GM19328 (cell line): ENCODE data around the gene MUC2.

Source experiments
- ATAC-seq: cut with Tn5 transposase; IDR thresholded peaks from one replicate; pipeline ENCODE4 v1.9.1; 2021; ENCODE audit warnings: mild to moderate bottlenecking, moderate library complexity; ENCODE audit not compliant: unreplicated experiment

The MUC2 gene

GRCh38 chr11:1118755-1119603 is 44.3 kb downstream of the MUC2 start:
- no peak for ATAC-seq

DNA sequence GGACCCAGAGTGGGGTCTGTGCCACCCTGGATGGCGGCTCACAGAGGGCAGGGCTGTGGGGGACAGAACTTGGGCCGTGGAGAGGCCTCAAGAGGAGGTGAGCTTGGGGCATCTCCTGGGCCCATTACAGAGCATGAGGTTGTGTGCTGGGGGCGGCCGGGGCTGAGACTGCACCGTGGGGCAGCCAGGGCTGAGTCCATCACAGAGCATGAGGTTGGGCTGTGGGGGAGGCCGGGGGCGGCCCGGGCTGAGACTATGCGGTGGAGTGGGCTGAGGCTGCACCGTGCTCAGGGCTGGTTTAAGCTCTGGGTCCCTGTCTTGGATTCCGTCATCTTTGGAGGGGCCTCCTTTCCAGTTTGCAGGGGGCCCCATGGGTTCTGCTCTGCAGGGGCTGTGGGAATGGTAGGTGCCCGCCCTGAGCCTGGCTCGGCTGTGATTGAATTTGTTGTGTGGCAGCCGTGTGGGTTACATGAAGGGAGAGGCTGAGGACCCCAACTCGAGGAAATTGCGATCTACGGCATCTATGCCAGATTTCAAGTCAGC is 45.0 kb downstream of the MUC2 start:
- ATAC-seq: no peak

GRCh38 chr11:1120532-1121330 is 46.1 kb downstream of the MUC2 start:
- no peak for ATAC-seq

DNA sequence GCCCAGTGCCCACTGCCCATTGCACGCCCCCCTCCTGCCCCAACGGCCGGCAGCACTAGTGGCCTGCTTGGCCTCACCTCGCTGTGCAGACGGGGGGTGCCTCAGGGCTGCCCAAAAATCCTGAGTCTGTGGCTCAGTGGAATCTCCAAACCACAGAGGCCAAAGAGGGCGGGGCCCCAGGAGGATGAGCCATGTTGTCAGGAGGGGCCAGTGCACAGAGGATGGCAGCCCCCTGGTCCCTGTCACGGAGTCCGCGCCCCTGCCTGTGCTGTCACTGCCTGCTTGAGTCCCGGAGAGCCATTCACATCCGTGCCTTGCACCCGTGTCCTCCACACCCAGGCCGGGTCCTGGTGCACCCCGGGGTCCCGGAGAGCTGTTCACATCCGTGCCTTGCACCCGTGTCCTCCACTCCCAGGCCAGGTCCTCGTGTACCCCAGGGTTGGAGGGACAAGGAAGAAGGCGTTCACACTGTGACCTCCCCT is 46.7 kb downstream of the MUC2 start:
- no peak for ATAC-seq

- no peak for ATAC-seq
Measured at GRCh38 chr11:1121813-1122663, 47.4 kb downstream of the MUC2 start.

GRCh38 chr11:1122664-1123002 is 48.0 kb downstream of the MUC2 start:
- no peak for ATAC-seq

DNA sequence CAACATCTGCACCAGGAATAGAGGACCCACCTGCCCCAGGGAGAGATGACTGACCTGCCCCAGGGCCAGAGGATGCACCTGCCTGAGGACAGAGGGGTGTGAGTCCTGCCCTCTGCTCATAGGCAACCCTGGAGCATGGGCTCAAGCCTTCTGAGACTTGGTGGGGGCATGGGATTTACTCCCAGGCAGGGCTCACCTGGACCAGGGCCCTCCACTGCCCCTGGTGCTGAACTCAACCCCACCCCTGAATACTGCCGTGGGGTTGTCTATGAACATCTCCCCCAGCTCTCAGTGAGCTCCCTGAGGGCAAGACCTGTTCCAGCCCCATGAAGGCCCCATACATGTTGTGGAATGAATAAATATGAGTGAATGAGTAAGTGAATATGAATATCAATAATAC is 49.3 kb downstream of the MUC2 start:
- ATAC-seq: no peak
